Colonic mucosa (tissue), 4 donors: ENCODE results near the gene ADAMTS17. TPM values are rescaled to one million over a fixed set of nuclear protein-coding genes. Genes with fewer than 3 reads are reported as not detected.

Experiments
- DNase-seq: peaks from one replicate; pipeline ENCODE4 v3.0.0-alpha.2; 2020
- H3K27ac ChIP-seq: fragments of 200-600 bp; one replicate; pipeline ENCODE4 v1.8.0; 2021
- H3K27me3 ChIP-seq: fragments of 200-600 bp; one replicate; pipeline ENCODE4 v1.8.0; 2021
- H3K36me3 ChIP-seq: fragments of 200-600 bp; one replicate; pipeline ENCODE4 v1.8.0; 2021
- H3K4me1 ChIP-seq: fragments of 200-600 bp; one replicate; pipeline ENCODE4 v1.8.0; 2021; ENCODE audit warnings: mild to moderate bottlenecking
- H3K4me3 ChIP-seq: fragments of 200-600 bp; one replicate; pipeline ENCODE4 v1.8.0; 2021
- H3K9ac ChIP-seq, 2 donors: one replicate each; pipeline ENCODE4 v1.7.0; 2013; ENCODE audit warnings: control low read depth in 2 of 2, low read depth in 2 of 2, low read length in 2 of 2
- H3K9me3 ChIP-seq: fragments of 200-600 bp; one replicate; pipeline ENCODE4 v1.8.0; 2021
- CTCF ChIP-seq: fragments of 200-600 bp; IDR thresholded peaks from one replicate; pipeline ENCODE4 v1.8.0; 2022; ENCODE audit warnings: antibody characterized with exemption, mild to moderate bottlenecking
- intact Hi-C: fragments of 100-400 bp; cut with DNase I; formaldehyde crosslinking; loops from one replicate; pipeline ENCODE4 v1.14.1; 2022
- total RNA-seq, 2 donors: library from RNA; stranded (reverse); fragmentation: NEBNext Ultra II Directional in 1 of 2; extraction: Animal tissue kit (Norgen Biotek cat#: 25700) in 1 of 2; gene quantifications; one replicate each; pipeline ENCODE4 v1.2.1, GENCODE V29; 2021
- donor health status: healthy.
- donor health status: DM: no; HTN: no; CAD: no.
- donor health status: DM: no; HTN: no; CAD: no.

ADAMTS17 gene
- total RNA-seq, 2 donors from 2014 or later: 4.2 to 8.3 TPM

- H3K27me3 ChIP-seq: no peaks in the 10 kb centered on the region
- no peak overlapping the region for H3K9ac ChIP-seq
- no peak for DNase-seq
- no peak overlapping the region for H3K27ac ChIP-seq
- no peak overlapping the region for H3K4me3 ChIP-seq
- no peaks in the 10 kb centered on the region for H3K36me3 ChIP-seq
- no peaks in the 10 kb centered on the region for H3K4me1 ChIP-seq
- no peaks in the 10 kb centered on the region for H3K9me3 ChIP-seq
- no peak for TF ChIP-seq CTCF
- intact Hi-C loops: no loop called here
Observed at GRCh38 chr15:100298257-100298656, 43.5 kb downstream of the ADAMTS17 start.

- no peaks in the 10 kb centered on the region for H3K27me3 ChIP-seq
- intact Hi-C loops: no loop called here
- no peaks in the 10 kb centered on the region for H3K9me3 ChIP-seq
- no peak for TF ChIP-seq CTCF
- no peak overlapping the region for H3K9ac ChIP-seq
- no peak for DNase-seq
- H3K4me1 ChIP-seq: no peaks in the 10 kb centered on the region
- no peak overlapping the region for H3K27ac ChIP-seq
- no peaks in the 10 kb centered on the region for H3K36me3 ChIP-seq
- no peak overlapping the region for H3K4me3 ChIP-seq
Observed at GRCh38 chr15:100297812-100298211, 44.0 kb downstream of the ADAMTS17 start.

GRCh38 chr15:100295939-100296565 is 45.7 kb downstream of the ADAMTS17 start:
- Histone ChIP-seq H3K9ac (no peak overlapping the region), H3K36me3 (no peaks in the 10 kb centered on the region), H3K27ac (no peak overlapping the region), H3K27me3 (no peaks in the 10 kb centered on the region), H3K9me3 (no peaks in the 10 kb centered on the region), H3K4me1 (no peaks in the 10 kb centered on the region), H3K4me3 (no peak overlapping the region)
- intact Hi-C loops: no loop called here
- DNase-seq: no peak
- TF ChIP-seq CTCF: no peak

- no peak overlapping the region for H3K27ac ChIP-seq
- H3K27me3 ChIP-seq: no peaks in the 10 kb centered on the region
- DNase-seq: no peak
- H3K9me3 ChIP-seq: no peaks in the 10 kb centered on the region
- TF ChIP-seq CTCF: no peak
- intact Hi-C loops: no loop called here
- no peaks in the 10 kb centered on the region for H3K4me1 ChIP-seq
- H3K9ac ChIP-seq: no peak overlapping the region
- H3K4me3 ChIP-seq: no peak overlapping the region
- no peaks in the 10 kb centered on the region for H3K36me3 ChIP-seq
Observed at GRCh38 chr15:100292010-100292409, 49.8 kb downstream of the ADAMTS17 start.

- Histone ChIP-seq H3K9ac (no peak overlapping the region), H3K4me1 (no peaks in the 10 kb centered on the region), H3K27me3 (no peaks in the 10 kb centered on the region), H3K9me3 (no peaks in the 10 kb centered on the region), H3K4me3 (no peak overlapping the region), H3K27ac (no peak overlapping the region), H3K36me3 (no peaks in the 10 kb centered on the region)
- intact Hi-C loops: no loop called here
- DNase-seq: no peak
- TF ChIP-seq CTCF: no peak
Observed at GRCh38 chr15:100291106-100291505, 50.7 kb downstream of the ADAMTS17 start.
